Neural progenitor cell (in vitro differentiated cells): ENCODE results near the gene DNAJB14. TPM values are rescaled to one million over a fixed set of nuclear protein-coding genes. Genes with fewer than 3 reads are reported as not detected.

Experiments used
- DNase-seq: peaks from one replicate; pipeline ENCODE4 v3.0.0-alpha.2; 2016; ENCODE audit warnings: low spot score
- H2AFZ ChIP-seq: fragments of 200-600 bp; sonication (generic); replicated peaks from 2 replicates; pipeline ENCODE4 v1.6.1; 2016; ENCODE audit warnings: antibody characterized with exemption
- H3F3A ChIP-seq: fragments of 200-600 bp; sonication (generic); 2 replicates; pipeline ENCODE4 v1.6.1; 2016; ENCODE audit warnings: antibody characterized with exemption, low read depth
- H3K27ac ChIP-seq: fragments of 200-600 bp; sonication (generic); 2 replicates; pipeline ENCODE4 v1.5.1; 2016; ENCODE audit warnings: mild to moderate bottlenecking
- H3K27me3 ChIP-seq: fragments of 200-600 bp; sonication (generic); 2 replicates; pipeline ENCODE4 v1.6.1; 2016; ENCODE audit warnings: mild to moderate bottlenecking, moderate library complexity
- H3K36me3 ChIP-seq: fragments of 200-600 bp; sonication (generic); 2 replicates; pipeline ENCODE4 v1.5.1; 2016
- H3K4me1 ChIP-seq: fragments of 200-600 bp; sonication (generic); 2 replicates; pipeline ENCODE4 v1.6.1; 2016; ENCODE audit warnings: mixed run types
- H3K4me2 ChIP-seq: fragments of 200-600 bp; sonication (generic); 2 replicates; pipeline ENCODE4 v1.6.1; 2016
- H3K4me3 ChIP-seq: fragments of 200-600 bp; sonication (generic); 2 replicates; pipeline ENCODE4 v1.5.1; 2016
- H3K79me2 ChIP-seq: fragments of 200-600 bp; sonication (generic); 2 replicates; pipeline ENCODE4 v1.6.1; 2016; ENCODE audit warnings: low read depth
- H3K9ac ChIP-seq: fragments of 200-600 bp; sonication (generic); 2 replicates; pipeline ENCODE4 v1.6.1; 2016
- H3K9me3 ChIP-seq: fragments of 200-600 bp; sonication (generic); 2 replicates; pipeline ENCODE4 v1.5.1; 2016; ENCODE audit warnings: low read depth
- H4K20me1 ChIP-seq: fragments of 200-600 bp; sonication (generic); 2 replicates; pipeline ENCODE4 v1.6.1; 2016; ENCODE audit warnings: low read depth
- H3K27ac Mint-ChIP-seq: 3 replicates; pipeline ENCODE4 v1.8.0; 2021; ENCODE audit warnings: mixed read lengths
- H3K27me3 Mint-ChIP-seq: 2 replicates; pipeline ENCODE4 v1.8.0; 2022; ENCODE audit warnings: low read depth, mild to moderate bottlenecking, inconsistent platforms, moderate library complexity, mixed read lengths; ENCODE audit not compliant: insufficient read depth
- H3K36me3 Mint-ChIP-seq: 3 replicates; pipeline ENCODE4 v1.8.0; 2021; ENCODE audit warnings: mixed read lengths
- H3K4me1 Mint-ChIP-seq: 3 replicates; pipeline ENCODE4 v1.8.0; 2021; ENCODE audit warnings: mixed read lengths
- H3K4me3 Mint-ChIP-seq: 3 replicates; pipeline ENCODE4 v1.8.0; 2021; ENCODE audit warnings: mild to moderate bottlenecking, moderate library complexity, mixed read lengths
- H3K9me3 Mint-ChIP-seq: 3 replicates; pipeline ENCODE4 v1.8.0; 2020; ENCODE audit warnings: mixed read lengths
- EZH2 ChIP-seq: fragments of 200-600 bp; sonication (generic); IDR thresholded peaks from 2 replicates; pipeline ENCODE4 v1.6.1; 2017; ENCODE audit warnings: antibody characterized with exemption, mild to moderate bottlenecking, moderate library complexity
- EZH2phosphoT487 ChIP-seq: fragments of 200-600 bp; sonication (generic); IDR thresholded peaks from 2 replicates; pipeline ENCODE4 v1.6.1; 2017; ENCODE audit warnings: antibody characterized with exemption
- total RNA-seq: library from RNA; depleted of rRNA; stranded (reverse); fragments of >200 nt; gene quantifications from 2 replicates; pipeline ENCODE4 v1.2.3, GENCODE V29; 2015; ENCODE audit warnings: low replicate concordance
- TF ChIP-seq, protein P1 (sequence below): fragments of 200-600 bp; sonication (generic); IDR thresholded peaks from 2 replicates; pipeline ENCODE4 v1.5.1; 2017; ENCODE audit warnings: antibody characterized with exemption, mild to moderate bottlenecking

Gene DNAJB14
- total RNA-seq, 1 donor from 2014 or later, result 56.5 TPM

DNA sequence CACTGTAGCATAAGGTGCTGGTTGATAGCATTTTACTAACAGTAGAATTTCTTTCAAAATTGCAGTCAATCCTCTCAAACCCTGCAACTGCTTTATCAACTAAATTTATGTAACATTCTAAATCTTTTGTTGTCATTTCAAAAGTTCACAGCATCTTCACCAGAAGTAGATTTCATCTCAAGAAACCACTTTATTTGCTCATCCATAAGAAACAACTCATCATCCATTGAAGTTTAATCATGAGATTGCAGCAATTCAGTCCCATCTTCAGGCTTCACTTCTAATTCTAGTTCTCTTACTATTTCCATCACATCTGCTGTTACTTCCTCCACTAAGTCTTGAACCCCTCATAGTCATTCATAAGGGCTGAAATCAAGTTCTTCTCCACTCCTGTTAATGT is 73.8 kb downstream of the DNAJB14 start:
- no peaks in the 10 kb centered on the region for H3K27me3 Mint-ChIP-seq
- no peaks in the 10 kb centered on the region for H3K9me3 ChIP-seq
- no peak overlapping the region for H3K4me3 Mint-ChIP-seq
- H3K36me3 Mint-ChIP-seq, result no peaks in the 10 kb centered on the region
- H3F3A ChIP-seq, result no peaks in the 10 kb centered on the region
- no peak overlapping the region for H3K9ac ChIP-seq
- no peak overlapping the region for H3K27ac Mint-ChIP-seq
- no peaks in the 10 kb centered on the region for H3K36me3 ChIP-seq
- H3K79me2 ChIP-seq, result no peaks in the 10 kb centered on the region
- no peaks in the 10 kb centered on the region for H3K27me3 ChIP-seq
- no peak overlapping the region for H3K4me3 ChIP-seq
- no peaks in the 10 kb centered on the region for H3K9me3 Mint-ChIP-seq
- no peak for DNase-seq
- H3K4me1 Mint-ChIP-seq, result peaks cover 8% of the 10 kb centered on the region
- no peak for TF ChIP-seq EZH2phosphoT487
- no peak for TF ChIP-seq EZH2
- TF ChIP-seq, protein P1, sequence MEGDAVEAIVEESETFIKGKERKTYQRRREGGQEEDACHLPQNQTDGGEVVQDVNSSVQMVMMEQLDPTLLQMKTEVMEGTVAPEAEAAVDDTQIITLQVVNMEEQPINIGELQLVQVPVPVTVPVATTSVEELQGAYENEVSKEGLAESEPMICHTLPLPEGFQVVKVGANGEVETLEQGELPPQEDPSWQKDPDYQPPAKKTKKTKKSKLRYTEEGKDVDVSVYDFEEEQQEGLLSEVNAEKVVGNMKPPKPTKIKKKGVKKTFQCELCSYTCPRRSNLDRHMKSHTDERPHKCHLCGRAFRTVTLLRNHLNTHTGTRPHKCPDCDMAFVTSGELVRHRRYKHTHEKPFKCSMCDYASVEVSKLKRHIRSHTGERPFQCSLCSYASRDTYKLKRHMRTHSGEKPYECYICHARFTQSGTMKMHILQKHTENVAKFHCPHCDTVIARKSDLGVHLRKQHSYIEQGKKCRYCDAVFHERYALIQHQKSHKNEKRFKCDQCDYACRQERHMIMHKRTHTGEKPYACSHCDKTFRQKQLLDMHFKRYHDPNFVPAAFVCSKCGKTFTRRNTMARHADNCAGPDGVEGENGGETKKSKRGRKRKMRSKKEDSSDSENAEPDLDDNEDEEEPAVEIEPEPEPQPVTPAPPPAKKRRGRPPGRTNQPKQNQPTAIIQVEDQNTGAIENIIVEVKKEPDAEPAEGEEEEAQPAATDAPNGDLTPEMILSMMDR, result no peak
- H4K20me1 ChIP-seq, result no peaks in the 10 kb centered on the region
- H3K4me2 ChIP-seq, result no peak overlapping the region
- H2AFZ ChIP-seq, result no peak overlapping the region
- no peak overlapping the region for H3K27ac ChIP-seq
- H3K4me1 ChIP-seq, result no peaks in the 10 kb centered on the region

DNA sequence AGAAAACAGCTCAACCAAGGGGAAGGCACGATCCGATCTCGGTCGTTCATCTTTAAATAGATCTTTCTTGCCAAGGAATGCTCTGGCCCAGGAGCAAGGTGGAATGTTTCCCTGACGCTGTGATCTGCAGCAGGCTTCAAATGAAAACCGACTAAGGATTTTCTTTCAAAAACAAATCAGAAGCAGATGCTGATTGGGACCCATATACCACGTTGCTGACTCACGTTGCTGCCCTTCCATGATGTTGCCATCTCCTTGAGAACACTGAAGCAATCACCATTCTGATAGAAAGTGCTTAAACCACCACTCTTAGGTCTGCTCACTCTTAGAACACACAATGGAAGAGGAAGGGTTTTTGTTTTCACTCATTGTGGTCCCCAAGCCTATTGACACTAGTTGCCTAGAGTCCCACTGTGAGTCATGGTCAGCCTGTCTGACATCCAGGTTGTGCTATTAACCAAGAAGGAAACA is 78.3 kb downstream of the DNAJB14 start:
- peaks cover 8% of the 10 kb centered on the region for H3K4me1 Mint-ChIP-seq
- Histone ChIP-seq H3K4me1 (no peaks in the 10 kb centered on the region), H3K9ac (no peak overlapping the region), H3K36me3 (no peaks in the 10 kb centered on the region), H3K9me3 (no peaks in the 10 kb centered on the region), H3K27me3 (no peaks in the 10 kb centered on the region), H3K79me2 (no peaks in the 10 kb centered on the region), H3K4me3 (no peak overlapping the region), H3K4me2 (no peak overlapping the region), H4K20me1 (no peaks in the 10 kb centered on the region), H2AFZ (no peak overlapping the region), H3K27ac (no peak overlapping the region), H3F3A (no peaks in the 10 kb centered on the region)
- H3K9me3 Mint-ChIP-seq, result no peaks in the 10 kb centered on the region
- TF ChIP-seq, protein P1, result no peak
- no peak for TF ChIP-seq EZH2phosphoT487
- no peak for TF ChIP-seq EZH2
- H3K27ac Mint-ChIP-seq, result no peak overlapping the region
- no peaks in the 10 kb centered on the region for H3K36me3 Mint-ChIP-seq
- H3K4me3 Mint-ChIP-seq, result no peak overlapping the region
- no peaks in the 10 kb centered on the region for H3K27me3 Mint-ChIP-seq
- peak; percentile 26 for DNase-seq

DNA sequence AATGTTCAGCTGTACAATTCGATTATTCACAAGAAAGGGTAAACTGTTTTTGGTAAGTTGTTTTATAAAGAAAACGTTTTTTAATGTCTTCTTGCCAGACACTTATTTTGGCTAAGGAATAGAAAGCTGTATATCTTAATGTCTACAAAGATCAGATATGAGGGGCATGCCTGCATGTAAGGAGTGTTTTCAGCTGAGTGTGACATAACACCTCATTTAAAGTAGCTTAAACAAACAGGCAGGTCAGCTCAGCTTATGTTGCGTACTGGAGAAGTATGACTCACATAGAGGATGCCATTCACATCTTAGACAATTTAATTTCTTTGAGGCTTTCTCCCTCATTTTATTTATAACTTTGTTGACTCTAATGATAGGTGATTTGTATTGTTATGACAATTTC is 82.6 kb downstream of the DNAJB14 start:
- no peak overlapping the region for H3K4me2 ChIP-seq
- Mint-ChIP-seq H3K9me3 (no peaks in the 10 kb centered on the region), H3K27me3 (no peaks in the 10 kb centered on the region), H3K4me3 (no peak overlapping the region), H3K36me3 (no peaks in the 10 kb centered on the region), H3K27ac (no peak overlapping the region), H3K4me1 (peaks cover 8% of the 10 kb centered on the region)
- H3K36me3 ChIP-seq, result no peaks in the 10 kb centered on the region
- H3K4me1 ChIP-seq, result no peaks in the 10 kb centered on the region
- no peak for DNase-seq
- TF ChIP-seq EZH2phosphoT487 (no peak), EZH2 (no peak)
- TF ChIP-seq, protein P1, result no peak
- H2AFZ ChIP-seq, result no peak overlapping the region
- H3F3A ChIP-seq, result no peaks in the 10 kb centered on the region
- H4K20me1 ChIP-seq, result no peaks in the 10 kb centered on the region
- H3K9ac ChIP-seq, result no peak overlapping the region
- no peak overlapping the region for H3K4me3 ChIP-seq
- no peak overlapping the region for H3K27ac ChIP-seq
- no peaks in the 10 kb centered on the region for H3K9me3 ChIP-seq
- H3K79me2 ChIP-seq, result no peaks in the 10 kb centered on the region
- H3K27me3 ChIP-seq, result no peaks in the 10 kb centered on the region
